AG09309 (cell line): ENCODE measurements around the gene PORCN.
"Not testable (repeated sequence)": the region's sequence is repeated elsewhere in the genome, so short reads cannot be mapped to it uniquely, and the experiment has no call there.

ENCODE experiments used
- DNase-seq: peaks from one replicate; pipeline ENCODE4 v3.0.0-alpha.2; 2010; ENCODE audit warnings: low read depth
- H3K4me3 ChIP-seq: 2 replicates; pipeline ENCODE4 v1.5.1; 2011; ENCODE audit warnings: mild to moderate bottlenecking, low read depth, low read length, moderate library complexity; ENCODE audit not compliant: control insufficient read depth
- CTCF ChIP-seq: IDR thresholded peaks from 2 replicates; pipeline ENCODE4 v1.5.1; 2011; ENCODE audit warnings: mild to moderate bottlenecking, low read depth, low read length, inconsistent platforms; ENCODE audit not compliant: insufficient read depth, control insufficient read depth; ENCODE audit errors: missing control alignments

The PORCN gene

GRCh38 chrX:48513670-48514069, 4.9 kb downstream of the PORCN start:
- H3K4me3 ChIP-seq: no peak overlapping the region
- TF ChIP-seq CTCF: no peak
- DNase-seq: no peak

GRCh38 chrX:48514126-48514806, 5.5 kb downstream of the PORCN start:
- DNase-seq: no peak
- TF ChIP-seq CTCF: no peak
- no peak overlapping the region for H3K4me3 ChIP-seq

- no peak for DNase-seq
- TF ChIP-seq CTCF: no peak
- no peak overlapping the region for H3K4me3 ChIP-seq
These were observed 6.2 kb downstream of the PORCN start for GRCh38 chrX:48514868-48515460.

- no peak for TF ChIP-seq CTCF
- no peak for DNase-seq
- H3K4me3 ChIP-seq: no peak overlapping the region
These were observed 7.0 kb downstream of the PORCN start for GRCh38 chrX:48515842-48516241.

- DNase-seq: no peak
- no peak overlapping the region for H3K4me3 ChIP-seq
- no peak for TF ChIP-seq CTCF
These were observed 7.5 kb downstream of the PORCN start for GRCh38 chrX:48516285-48516684.

- DNase-seq: no peak
- no peak for TF ChIP-seq CTCF
- H3K4me3 ChIP-seq: no peak overlapping the region
These were observed 8.2 kb downstream of the PORCN start for GRCh38 chrX:48516987-48517386.

GRCh38 chrX:48519481-48519880, 10.7 kb downstream of the PORCN start:
- H3K4me3 ChIP-seq, DNase-seq: not testable (repeated sequence)
